ENCODE data around the gene NTRK3.
A peak's percentile ranks its signal among the peaks of the same experiment; 100 is the strongest.

Gene NTRK3

GRCh38 chr15:88256279-88257230 is at the start of gene NTRK3:
Gene NTRK3 (minus strand): TSS chr15:88256739. CDS start chr15:88256153, 586 bp downstream.
- intact Hi-C loops (cut with micrococcal nuclease), result no loop called here
- H3K9me3 Mint-ChIP-seq, result no peaks in the 10 kb centered on the region
- H3K27me3 Mint-ChIP-seq, result peaks cover 82% of the 10 kb centered on the region
- peak within 1 kb of the TSS; percentile 44 for H3K4me3 Mint-ChIP-seq
- H3K27ac Mint-ChIP-seq, result no peak within 1 kb of the TSS
- no peaks in the 10 kb centered on the region for H3K36me3 Mint-ChIP-seq (ENCODE audit: low read depth)
- H3K4me1 Mint-ChIP-seq (ENCODE audit: low read depth), result peaks cover 6% of the 10 kb centered on the region

GRCh38 chr15:88303395-88303794 is 46.9 kb upstream of the NTRK3 start:
- no peaks in the 10 kb centered on the region for H3K27me3 Mint-ChIP-seq
- H3K4me3 Mint-ChIP-seq, result no peak overlapping the region
- H3K27ac Mint-ChIP-seq, result no peak overlapping the region
- H3K9me3 Mint-ChIP-seq, result no peaks in the 10 kb centered on the region
- H3K36me3 Mint-ChIP-seq (ENCODE audit: low read depth), result no peaks in the 10 kb centered on the region
- H3K4me1 Mint-ChIP-seq (ENCODE audit: low read depth), result no peaks in the 10 kb centered on the region
- intact Hi-C loops (cut with micrococcal nuclease), result no loop called here

GRCh38 chr15:88302373-88302772 is 45.8 kb upstream of the NTRK3 start:
- no peak overlapping the region for H3K27ac Mint-ChIP-seq
- H3K9me3 Mint-ChIP-seq, result no peaks in the 10 kb centered on the region
- H3K36me3 Mint-ChIP-seq (ENCODE audit: low read depth), result no peaks in the 10 kb centered on the region
- H3K4me3 Mint-ChIP-seq, result no peak overlapping the region
- H3K4me1 Mint-ChIP-seq (ENCODE audit: low read depth), result no peaks in the 10 kb centered on the region
- H3K27me3 Mint-ChIP-seq, result peaks cover 4% of the 10 kb centered on the region
- intact Hi-C loops (cut with micrococcal nuclease), result no loop called here

- Mint-ChIP-seq H3K36me3 (ENCODE audit: low read depth) (no peaks in the 10 kb centered on the region), H3K27ac (no peak overlapping the region), H3K27me3 (peaks cover 5% of the 10 kb centered on the region), H3K9me3 (no peaks in the 10 kb centered on the region), H3K4me3 (no peak overlapping the region), H3K4me1 (ENCODE audit: low read depth) (no peaks in the 10 kb centered on the region)
- intact Hi-C loops (cut with micrococcal nuclease), result no loop called here
Measured at GRCh38 chr15:88301311-88301710, 44.8 kb upstream of the NTRK3 start.

GRCh38 chr15:88300861-88301260 is 44.3 kb upstream of the NTRK3 start:
- H3K27ac Mint-ChIP-seq, result no peak overlapping the region
- no peaks in the 10 kb centered on the region for H3K4me1 Mint-ChIP-seq (ENCODE audit: low read depth)
- no peak overlapping the region for H3K4me3 Mint-ChIP-seq
- intact Hi-C loops (cut with micrococcal nuclease), result no loop called here
- no peaks in the 10 kb centered on the region for H3K9me3 Mint-ChIP-seq
- H3K36me3 Mint-ChIP-seq (ENCODE audit: low read depth), result no peaks in the 10 kb centered on the region
- peaks cover 5% of the 10 kb centered on the region for H3K27me3 Mint-ChIP-seq

- Mint-ChIP-seq H3K27ac (no peak overlapping the region), H3K9me3 (no peaks in the 10 kb centered on the region), H3K27me3 (peaks cover 5% of the 10 kb centered on the region), H3K36me3 (ENCODE audit: low read depth) (no peaks in the 10 kb centered on the region), H3K4me3 (no peak overlapping the region), H3K4me1 (ENCODE audit: low read depth) (no peaks in the 10 kb centered on the region)
- intact Hi-C loops (cut with micrococcal nuclease), result no loop called here
Measured at GRCh38 chr15:88300089-88300488, 43.5 kb upstream of the NTRK3 start.

GRCh38 chr15:88299497-88299896 is 43.0 kb upstream of the NTRK3 start:
- H3K36me3 Mint-ChIP-seq (ENCODE audit: low read depth), result no peaks in the 10 kb centered on the region
- no peak overlapping the region for H3K27ac Mint-ChIP-seq
- peaks cover 5% of the 10 kb centered on the region for H3K27me3 Mint-ChIP-seq
- H3K4me3 Mint-ChIP-seq, result no peak overlapping the region
- no peaks in the 10 kb centered on the region for H3K4me1 Mint-ChIP-seq (ENCODE audit: low read depth)
- intact Hi-C loops (cut with micrococcal nuclease), result no loop called here
- H3K9me3 Mint-ChIP-seq, result no peaks in the 10 kb centered on the region

- intact Hi-C loops (cut with micrococcal nuclease), result no loop called here
- Mint-ChIP-seq H3K4me3 (no peak overlapping the region), H3K27me3 (peaks cover 22% of the 10 kb centered on the region), H3K36me3 (ENCODE audit: low read depth) (no peaks in the 10 kb centered on the region), H3K9me3 (no peaks in the 10 kb centered on the region), H3K27ac (no peak overlapping the region), H3K4me1 (ENCODE audit: low read depth) (no peaks in the 10 kb centered on the region)
Measured at GRCh38 chr15:88288661-88289060, 32.1 kb upstream of the NTRK3 start.

- H3K4me1 Mint-ChIP-seq (ENCODE audit: low read depth), result no peaks in the 10 kb centered on the region
- H3K9me3 Mint-ChIP-seq, result no peaks in the 10 kb centered on the region
- peaks cover 27% of the 10 kb centered on the region for H3K27me3 Mint-ChIP-seq
- intact Hi-C loops (cut with micrococcal nuclease), result no loop called here
- H3K36me3 Mint-ChIP-seq (ENCODE audit: low read depth), result no peaks in the 10 kb centered on the region
- H3K27ac Mint-ChIP-seq, result no peak overlapping the region
- H3K4me3 Mint-ChIP-seq, result no peak overlapping the region
Measured at GRCh38 chr15:88288206-88288605, 31.7 kb upstream of the NTRK3 start.

GRCh38 chr15:88284318-88284998 is 27.9 kb upstream of the NTRK3 start:
- Mint-ChIP-seq H3K9me3 (no peaks in the 10 kb centered on the region), H3K4me1 (ENCODE audit: low read depth) (no peaks in the 10 kb centered on the region), H3K27me3 (peaks cover 34% of the 10 kb centered on the region), H3K4me3 (no peak overlapping the region), H3K27ac (no peak overlapping the region), H3K36me3 (ENCODE audit: low read depth) (no peaks in the 10 kb centered on the region)
- intact Hi-C loops (cut with micrococcal nuclease), result no loop called here

GRCh38 chr15:88282614-88283013 is 26.1 kb upstream of the NTRK3 start:
- H3K27ac Mint-ChIP-seq, result no peak overlapping the region
- peaks cover 38% of the 10 kb centered on the region for H3K27me3 Mint-ChIP-seq
- H3K36me3 Mint-ChIP-seq (ENCODE audit: low read depth), result no peaks in the 10 kb centered on the region
- no peaks in the 10 kb centered on the region for H3K9me3 Mint-ChIP-seq
- no peak overlapping the region for H3K4me3 Mint-ChIP-seq
- no peaks in the 10 kb centered on the region for H3K4me1 Mint-ChIP-seq (ENCODE audit: low read depth)
- intact Hi-C loops (cut with micrococcal nuclease), result no loop called here

- Mint-ChIP-seq H3K4me3 (no peak overlapping the region), H3K27ac (no peak overlapping the region), H3K4me1 (ENCODE audit: low read depth) (no peaks in the 10 kb centered on the region), H3K9me3 (no peaks in the 10 kb centered on the region), H3K36me3 (ENCODE audit: low read depth) (no peaks in the 10 kb centered on the region), H3K27me3 (peaks cover 5% of the 10 kb centered on the region)
- intact Hi-C loops (cut with micrococcal nuclease), result no loop called here
Measured at GRCh38 chr15:88276821-88277410, 20.4 kb upstream of the NTRK3 start.

- H3K36me3 Mint-ChIP-seq (ENCODE audit: low read depth), result no peaks in the 10 kb centered on the region
- intact Hi-C loops (cut with micrococcal nuclease), result no loop called here
- H3K9me3 Mint-ChIP-seq, result no peaks in the 10 kb centered on the region
- no peak overlapping the region for H3K27ac Mint-ChIP-seq
- no peaks in the 10 kb centered on the region for H3K4me1 Mint-ChIP-seq (ENCODE audit: low read depth)
- no peak overlapping the region for H3K4me3 Mint-ChIP-seq
- H3K27me3 Mint-ChIP-seq, result peaks cover 5% of the 10 kb centered on the region
Measured at GRCh38 chr15:88275804-88276203, 19.3 kb upstream of the NTRK3 start.
